IMR-90 (cell line): ENCODE results near the gene PEX11A. TPM values are rescaled to one million over a fixed set of nuclear protein-coding genes. Genes with fewer than 3 reads are reported as not detected.

Experiments
- ATAC-seq: fragments of 200-7000 bp; cut with Tn5 transposase; 2 replicates; pipeline ENCODE4 v1.9.1; 2020; ENCODE audit warnings: low read depth, mild to moderate bottlenecking, moderate library complexity
- BruUV-seq: library from RNA; stranded (reverse); fragments of 400-500 nt; replicated peaks from 2 replicates; lab custom pipeline; 2021; lab: Mats Ljungman, UMichigan
- CTCF ChIA-PET: fragments of 300-600 bp; formaldehyde crosslinking; extraction: SDS; loops from one replicate; lab custom pipeline; 2021; ENCODE audit warnings: antibody characterized with exemption; lab: Yijun Ruan, JAX
- POLR2A ChIA-PET: fragments of 300-600 bp; sonication (Branson Sonifier 250); formaldehyde crosslinking; loops from one replicate; lab custom pipeline; 2022; ENCODE audit warnings: antibody characterized with exemption; ENCODE audit not compliant: unreplicated experiment; lab: Charles Lee
- DNase-seq: peaks from one replicate; pipeline ENCODE4 v3.0.0; 2013
- H2AFZ ChIP-seq: replicated peaks from 2 replicates; pipeline ENCODE3; 2013; ENCODE audit warnings: low read length, mild to moderate bottlenecking; ENCODE audit not compliant: poor library complexity
- H2AK5ac ChIP-seq: 2 replicates; pipeline ENCODE4 v1.6.1; 2013; ENCODE audit warnings: low read depth, low read length, inconsistent platforms
- H2AK9ac ChIP-seq: replicated peaks from 2 replicates; pipeline ENCODE3; 2013; ENCODE audit warnings: mild to moderate bottlenecking, low read depth, low read length, moderate library complexity; ENCODE audit not compliant: poor library complexity
- H2BK120ac ChIP-seq: 2 replicates; pipeline ENCODE4 v1.6.1; 2013; ENCODE audit warnings: low read depth, low read length, inconsistent platforms
- H2BK15ac ChIP-seq: 3 replicates; pipeline ENCODE4 v1.6.1; 2013; ENCODE audit warnings: low read depth, low read length, inconsistent platforms
- H2BK20ac ChIP-seq: 2 replicates; pipeline ENCODE4 v1.6.1; 2013; ENCODE audit warnings: low read depth, mild to moderate bottlenecking, inconsistent platforms, low read length, moderate library complexity
- H2BK5ac ChIP-seq: 2 replicates; pipeline ENCODE4 v1.6.1; 2013; ENCODE audit warnings: mild to moderate bottlenecking, low read depth, low read length, inconsistent platforms; ENCODE audit not compliant: poor library complexity, severe bottlenecking
- H3K14ac ChIP-seq: replicated peaks from 2 replicates; pipeline ENCODE4 v1.6.1; 2013; ENCODE audit warnings: low read depth, low read length, inconsistent platforms
- H3K18ac ChIP-seq: 2 replicates; pipeline ENCODE4 v1.6.1; 2013; ENCODE audit warnings: low read depth, low read length, control low read depth
- H3K23ac ChIP-seq: 2 replicates; pipeline ENCODE4 v1.6.1; 2013; ENCODE audit warnings: low read depth, low read length, inconsistent platforms
- H3K27ac ChIP-seq: 2 replicates; pipeline ENCODE4 v1.5.1; 2013; ENCODE audit warnings: mild to moderate bottlenecking, control low read depth, low read length; ENCODE audit not compliant: insufficient read depth
- H3K27me3 ChIP-seq: 2 replicates; pipeline ENCODE4 v1.6.1; 2013; ENCODE audit warnings: low read length; ENCODE audit not compliant: control insufficient read depth, insufficient read depth
- H3K36me3 ChIP-seq: 2 replicates; pipeline ENCODE4 v1.6.1; 2013; ENCODE audit warnings: low read length, mixed read lengths; ENCODE audit not compliant: control insufficient read depth, insufficient read depth
- H3K4ac ChIP-seq: 2 replicates; pipeline ENCODE4 v1.6.1; 2013; ENCODE audit warnings: low read depth, low read length, inconsistent platforms
- H3K4me1 ChIP-seq: 2 replicates; pipeline ENCODE4 v1.6.1; 2013; ENCODE audit warnings: low read length, mixed read lengths; ENCODE audit not compliant: control insufficient read depth, insufficient read depth
- H3K4me2 ChIP-seq: 2 replicates; pipeline ENCODE4 v1.6.1; 2013; ENCODE audit warnings: low read depth, mild to moderate bottlenecking, control low read depth, low read length, moderate library complexity
- H3K4me3 ChIP-seq: 2 replicates; pipeline ENCODE4 v1.5.1; 2013; ENCODE audit warnings: low read depth, mild to moderate bottlenecking, control low read depth, low read length, moderate library complexity; ENCODE audit not compliant: insufficient read depth
- H3K56ac ChIP-seq: 2 replicates; pipeline ENCODE4 v1.6.1; 2013; ENCODE audit warnings: low read length, inconsistent platforms; ENCODE audit not compliant: insufficient read depth; ENCODE audit errors: extremely low read depth
- H3K79me1 ChIP-seq, 2 experiments: 2 replicates each; pipeline ENCODE4 v1.6.1; 2013; ENCODE audit warnings: low read length in 2 of 2, inconsistent platforms in 1 of 2, low read depth in 1 of 2
- H3K9ac ChIP-seq: 2 replicates; pipeline ENCODE4 v1.6.1; 2013; ENCODE audit warnings: low read depth, low read length, control low read depth
- H3K9me1 ChIP-seq: 2 replicates; pipeline ENCODE4 v1.6.1; 2013; ENCODE audit warnings: low read length, inconsistent platforms; ENCODE audit not compliant: insufficient read depth
- H3K9me3 ChIP-seq: 2 replicates; pipeline ENCODE4 v1.6.1; 2013; ENCODE audit warnings: low read length; ENCODE audit not compliant: control insufficient read depth, insufficient read depth
- H4K20me1 ChIP-seq: 2 replicates; pipeline ENCODE4 v1.6.1; 2013; ENCODE audit warnings: low read length, inconsistent platforms; ENCODE audit not compliant: insufficient read depth
- H4K5ac ChIP-seq: 2 replicates; pipeline ENCODE4 v1.6.1; 2013; ENCODE audit warnings: mild to moderate bottlenecking, low read depth, low read length, control low read depth
- H4K8ac ChIP-seq, 2 experiments: 2 replicates each; pipeline ENCODE4 v1.6.1; 2013; ENCODE audit warnings: low read depth in 2 of 2, low read length in 2 of 2, control low read depth in 1 of 2, inconsistent platforms in 1 of 2
- H4K91ac ChIP-seq: 2 replicates; pipeline ENCODE4 v1.6.1; 2013; ENCODE audit warnings: low read depth, low read length, inconsistent platforms; ENCODE audit not compliant: insufficient read depth
- CEBPB ChIP-seq: IDR thresholded peaks from 2 replicates; pipeline ENCODE4 v1.6.1; 2012; ENCODE audit warnings: low read depth, low read length, improper control_type of control experiment
- CHD1 ChIP-seq: IDR thresholded peaks from 2 replicates; pipeline ENCODE4 v1.6.1; 2012; ENCODE audit warnings: low read depth, low read length, improper control_type of control experiment
- CTCF ChIP-seq: conservative IDR thresholded peaks from 2 replicates; pipeline ENCODE4 v1.5.1; 2012; ENCODE audit warnings: mild to moderate bottlenecking, low read depth, low read length, improper control_type of control experiment
- ELK1 ChIP-seq: fragments of 150-350 bp; IDR thresholded peaks from 2 replicates; pipeline ENCODE4 v1.6.1; 2016; ENCODE audit warnings: low read depth, mild to moderate bottlenecking, low read length, moderate library complexity, borderline replicate concordance
- FOS ChIP-seq: fragments of 150-350 bp; IDR thresholded peaks from 2 replicates; pipeline ENCODE4 v1.6.1; 2016; ENCODE audit warnings: low read depth, low read length
- POLR2A ChIP-seq: IDR thresholded peaks from 2 replicates; pipeline ENCODE4 v1.6.1; 2012; ENCODE audit warnings: mild to moderate bottlenecking, low read depth, low read length
- RAD21 ChIP-seq: IDR thresholded peaks from 2 replicates; pipeline ENCODE4 v1.6.1; 2012; ENCODE audit warnings: low read length, improper control_type of control experiment
- USF2 ChIP-seq: fragments of 150-350 bp; IDR thresholded peaks from 2 replicates; pipeline ENCODE4 v1.6.1; 2017; ENCODE audit warnings: mild to moderate bottlenecking, antibody characterized with exemption, low read length, low read depth
- WGBS, 2 experiments: methylation state at CpG; one replicate each; pipeline versions ENCODE4 v1.1.5 to v1.1.7; 2013; ENCODE audit warnings: missing lambda C conversion rate in 2 of 2; ENCODE audit not compliant: insufficient read length in 1 of 2; ENCODE audit errors: extremely low coverage in 2 of 2; 5-methylcytosine and 5-hydroxymethylcytosine counted together
- dilution Hi-C: fragments of 300-500 bp; cut with HindIII; formaldehyde crosslinking; loops from one replicate; pipeline ENCODE4 v1.14.3; 2018; ENCODE audit warnings: low sequenced_read_pairs; ENCODE audit not compliant: unreplicated experiment
- in situ Hi-C: fragments of 300-500 bp; cut with MboI; formaldehyde crosslinking; loops from 3 replicates; pipeline ENCODE4 v1.14.3; 2019; ENCODE audit warnings: low sequenced_read_pairs, inconsistent platforms, mixed read lengths
- intact Hi-C: fragments of 100-400 bp; cut with micrococcal nuclease; formaldehyde crosslinking; loops from 2 replicates; pipeline ENCODE4 v1.10.0; 2022
- polyA plus RNA-seq, 3 experiments: library from polyadenylated mRNA; depleted of rRNA; stranded (reverse); fragments of >200 nt; gene quantifications; 2 replicates each; pipeline ENCODE4 v1.2.3, GENCODE V29; 2012; ENCODE audit warnings: low replicate concordance in 1 of 3
- total RNA-seq: library from RNA; depleted of rRNA; stranded (reverse); fragments of >200 nt; gene quantifications from 2 replicates; pipeline ENCODE4 v1.2.3, GENCODE V29; 2012

PEX11A gene
- total and polyA plus RNA-seq, 2 of the 4 experiments (the other 2 are of a cell fraction): 4.2 to 10.2 TPM

GRCh38 chr15:89659295-89659694 is 31.3 kb downstream of the PEX11A start:
- Histone ChIP-seq H3K79me1 (peaks cover 0 to 16% of the 10 kb centered on the region in 2 experiments; a peak in 2 of 4 replicates), H3K14ac (no peak overlapping the region), H3K36me3 (no peaks in the 10 kb centered on the region), H4K8ac (no peak overlapping the region), H3K4me2 (no peak overlapping the region), H2AK5ac (no peak overlapping the region), H3K27ac (no peak overlapping the region), H2AFZ (no peak overlapping the region), H3K56ac (no peak overlapping the region), H3K9me1 (peaks cover 12% of the 10 kb centered on the region), H3K4me3 (no peak overlapping the region), H3K9ac (no peak overlapping the region), H4K5ac (no peak overlapping the region), H2BK15ac (no peak overlapping the region), H2BK5ac (no peak overlapping the region), H4K91ac (no peak overlapping the region), H3K27me3 (no peaks in the 10 kb centered on the region), H3K4me1 (peaks cover 15% of the 10 kb centered on the region), H3K4ac (no peak overlapping the region), H3K23ac (no peak overlapping the region), H2BK120ac (no peak overlapping the region), H3K18ac (no peak overlapping the region), H2AK9ac (no peak overlapping the region), H3K9me3 (no peaks in the 10 kb centered on the region), H2BK20ac (no peak overlapping the region), H4K20me1 (no peaks in the 10 kb centered on the region)
- CTCF ChIA-PET: no interaction called here
- intact Hi-C loops (no loop called here), in situ Hi-C loops (no loop called here), dilution Hi-C loops (no loop called here)
- DNase-seq: no peak
- WGBS, 2 experiments: no CpG with 5 or more reads among the region's 2 CpGs
- TF ChIP-seq ELK1 (no peak), CTCF (no peak), CEBPB (no peak), FOS (no peak), CHD1 (no peak), USF2 (no peak), POLR2A (no peak), RAD21 (no peak)
- ATAC-seq: no peak
- no TSS peak for BruUV-seq
- POLR2A ChIA-PET: no interaction called here
